HepG2 (cell line): ENCODE results near the gene HSDL1. TPM values are rescaled to one million over a fixed set of nuclear protein-coding genes. Genes with fewer than 3 reads are reported as not detected.

ENCODE experiments used
- NFYB ChIP-seq: sonication (generic); formaldehyde crosslinking; IDR thresholded peaks from 2 replicates; pipeline ENCODE4 v1.4.0; 2020; ENCODE audit warnings: missing genetic modification reagents
- PBX2 ChIP-seq: IDR thresholded peaks from 2 replicates; pipeline ENCODE4 v1.6.1; 2016; ENCODE audit warnings: control low read depth
- XRCC5 ChIP-seq: fragments of 200-400 bp; formaldehyde crosslinking; optimal IDR thresholded peaks from 2 replicates; pipeline ENCODE3; 2017; ENCODE audit warnings: mild to moderate bottlenecking, low read length
- ZBTB21 ChIP-seq: sonication (generic); formaldehyde crosslinking; IDR thresholded peaks from 2 replicates; pipeline ENCODE4 v1.4.0; 2020; ENCODE audit warnings: missing genetic modification reagents
- ZBTB4 ChIP-seq: sonication (generic); formaldehyde crosslinking; IDR thresholded peaks from 2 replicates; pipeline ENCODE4 v1.4.0; 2020; ENCODE audit warnings: missing genetic modification reagents, mild to moderate bottlenecking, borderline replicate concordance
- ZC3H4 ChIP-seq: sonication (generic); formaldehyde crosslinking; IDR thresholded peaks from 2 replicates; pipeline ENCODE4 v1.4.0; 2020; ENCODE audit warnings: missing genetic modification reagents, borderline replicate concordance
- ZNF253 ChIP-seq: sonication (generic); formaldehyde crosslinking; IDR thresholded peaks from 2 replicates; pipeline ENCODE4 v1.8.0; 2022; ENCODE audit warnings: mild to moderate bottlenecking, missing genetic modification reagents, borderline replicate concordance
- ZNF260 ChIP-seq: sonication (generic); formaldehyde crosslinking; IDR thresholded peaks from 2 replicates; pipeline ENCODE4 v1.4.0; 2020; ENCODE audit warnings: missing genetic modification reagents, low read depth, mild to moderate bottlenecking, borderline replicate concordance
- ZNF589 ChIP-seq: sonication (generic); formaldehyde crosslinking; conservative IDR thresholded peaks from 2 replicates; pipeline ENCODE4 v1.8.0; 2022; ENCODE audit warnings: mild to moderate bottlenecking, moderate library complexity, missing genetic modification reagents
- ZNF749 ChIP-seq: sonication (generic); formaldehyde crosslinking; IDR thresholded peaks from 2 replicates; pipeline ENCODE4 v1.8.0; 2022; ENCODE audit warnings: mild to moderate bottlenecking, missing genetic modification reagents, moderate library complexity, borderline replicate concordance
- polyA plus RNA-seq, 8 experiments: library from polyadenylated mRNA; depleted of rRNA in 3 of 8; stranded (reverse) in 7 of 8; unstranded in 1 of 8; fragments of >200 nt; fragmentation: Illumina TruSeq in 4 of 8; extraction: Trizol in 4 of 8; gene quantifications; 2 replicates each; pipeline versions ENCODE4 v1.2.1 to v1.2.3, GENCODE V29; 2011 to 2016; ENCODE audit warnings: low read depth in 4 of 8, missing spikeins in 1 of 8, mixed read lengths in 1 of 8; ENCODE audit not compliant: insufficient read depth in 1 of 8
- total RNA-seq, 5 experiments: library from RNA; depleted of rRNA; stranded (reverse); fragments of >200 nt; fragmentation: Illumina TruSeq; extraction: Trizol; gene quantifications; 2 replicates each; pipeline ENCODE4 v1.2.3, GENCODE V29; 2016; ENCODE audit warnings: low read depth in 1 of 5
- TF ChIP-seq, protein P1 (sequence below): sonication (generic); formaldehyde crosslinking; IDR thresholded peaks from 2 replicates; pipeline ENCODE4 v1.5.1; 2020; ENCODE audit warnings: mild to moderate bottlenecking, missing genetic modification reagents, moderate library complexity
- TF ChIP-seq, protein P2 (sequence below): sonication (generic); formaldehyde crosslinking; IDR thresholded peaks from 2 replicates; pipeline ENCODE4 v1.4.0; 2020; ENCODE audit warnings: low read depth, mild to moderate bottlenecking, missing genetic modification reagents

Gene HSDL1
- total and polyA plus RNA-seq, 2 of the 13 experiments (the other 11 are each of a cell fraction or from before 2014, with no cell fraction given): 49.2 to 49.7 TPM

DNA sequence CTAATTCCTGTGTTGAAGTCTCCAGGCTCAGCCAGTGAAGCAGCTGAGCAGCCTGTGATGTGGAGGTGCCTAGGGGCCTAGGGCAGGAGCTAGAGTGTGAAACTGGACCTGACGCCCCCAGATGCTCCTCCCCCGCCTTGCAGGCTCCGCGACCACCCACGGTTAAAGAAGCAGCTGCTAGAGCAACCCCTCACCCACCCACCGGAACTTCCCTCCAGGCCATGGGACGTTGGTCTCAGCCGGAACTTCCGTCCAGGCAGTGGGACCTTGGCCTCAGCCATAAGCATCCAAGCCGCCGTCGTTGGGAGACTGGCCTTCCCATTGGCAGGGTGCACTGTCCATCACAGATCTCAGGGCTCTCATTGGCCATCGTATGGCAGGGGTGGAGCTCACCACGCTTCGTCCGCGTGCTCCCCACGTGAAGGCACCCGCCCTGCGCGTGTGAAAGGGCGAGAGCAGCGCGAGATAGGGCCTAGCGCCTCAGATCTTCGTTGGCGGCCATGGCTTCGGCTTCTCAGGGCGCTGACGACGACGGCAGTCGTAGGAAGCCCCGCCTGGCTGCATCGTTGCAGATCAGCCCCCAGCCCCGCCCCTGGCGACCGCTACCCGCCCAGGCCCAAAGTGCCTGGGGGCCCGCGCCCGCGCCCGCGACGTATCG, 45.9 kb upstream of the HSDL1 start, which contains the start of gene ADAD2 (continued):
- TF ChIP-seq, protein P1, sequence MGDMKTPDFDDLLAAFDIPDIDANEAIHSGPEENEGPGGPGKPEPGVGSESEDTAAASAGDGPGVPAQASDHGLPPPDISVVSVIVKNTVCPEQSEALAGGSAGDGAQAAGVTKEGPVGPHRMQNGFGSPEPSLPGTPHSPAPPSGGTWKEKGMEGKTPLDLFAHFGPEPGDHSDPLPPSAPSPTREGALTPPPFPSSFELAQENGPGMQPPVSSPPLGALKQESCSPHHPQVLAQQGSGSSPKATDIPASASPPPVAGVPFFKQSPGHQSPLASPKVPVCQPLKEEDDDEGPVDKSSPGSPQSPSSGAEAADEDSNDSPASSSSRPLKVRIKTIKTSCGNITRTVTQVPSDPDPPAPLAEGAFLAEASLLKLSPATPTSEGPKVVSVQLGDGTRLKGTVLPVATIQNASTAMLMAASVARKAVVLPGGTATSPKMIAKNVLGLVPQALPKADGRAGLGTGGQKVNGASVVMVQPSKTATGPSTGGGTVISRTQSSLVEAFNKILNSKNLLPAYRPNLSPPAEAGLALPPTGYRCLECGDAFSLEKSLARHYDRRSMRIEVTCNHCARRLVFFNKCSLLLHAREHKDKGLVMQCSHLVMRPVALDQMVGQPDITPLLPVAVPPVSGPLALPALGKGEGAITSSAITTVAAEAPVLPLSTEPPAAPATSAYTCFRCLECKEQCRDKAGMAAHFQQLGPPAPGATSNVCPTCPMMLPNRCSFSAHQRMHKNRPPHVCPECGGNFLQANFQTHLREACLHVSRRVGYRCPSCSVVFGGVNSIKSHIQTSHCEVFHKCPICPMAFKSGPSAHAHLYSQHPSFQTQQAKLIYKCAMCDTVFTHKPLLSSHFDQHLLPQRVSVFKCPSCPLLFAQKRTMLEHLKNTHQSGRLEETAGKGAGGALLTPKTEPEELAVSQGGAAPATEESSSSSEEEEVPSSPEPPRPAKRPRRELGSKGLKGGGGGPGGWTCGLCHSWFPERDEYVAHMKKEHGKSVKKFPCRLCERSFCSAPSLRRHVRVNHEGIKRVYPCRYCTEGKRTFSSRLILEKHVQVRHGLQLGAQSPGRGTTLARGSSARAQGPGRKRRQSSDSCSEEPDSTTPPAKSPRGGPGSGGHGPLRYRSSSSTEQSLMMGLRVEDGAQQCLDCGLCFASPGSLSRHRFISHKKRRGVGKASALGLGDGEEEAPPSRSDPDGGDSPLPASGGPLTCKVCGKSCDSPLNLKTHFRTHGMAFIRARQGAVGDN (CRISPR knock-in tag): peak; percentile 24; the same call in 1 of the 2 replicates
- TF ChIP-seq ZBTB4 (CRISPR knock-in tag): no peak
- peak; percentile 83 for TF ChIP-seq PBX2 (CRISPR knock-in tag)
- TF ChIP-seq NFYB (CRISPR knock-in tag): peak; percentile 84
- no peak for TF ChIP-seq ZBTB21 (CRISPR knock-in tag)
- no peak for TF ChIP-seq ZNF589 (CRISPR knock-in tag)
- TF ChIP-seq ZC3H4 (CRISPR knock-in tag): no peak
- TF ChIP-seq, protein P2, sequence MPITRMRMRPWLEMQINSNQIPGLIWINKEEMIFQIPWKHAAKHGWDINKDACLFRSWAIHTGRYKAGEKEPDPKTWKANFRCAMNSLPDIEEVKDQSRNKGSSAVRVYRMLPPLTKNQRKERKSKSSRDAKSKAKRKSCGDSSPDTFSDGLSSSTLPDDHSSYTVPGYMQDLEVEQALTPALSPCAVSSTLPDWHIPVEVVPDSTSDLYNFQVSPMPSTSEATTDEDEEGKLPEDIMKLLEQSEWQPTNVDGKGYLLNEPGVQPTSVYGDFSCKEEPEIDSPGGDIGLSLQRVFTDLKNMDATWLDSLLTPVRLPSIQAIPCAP (CRISPR knock-in tag): no peak
- TF ChIP-seq XRCC5: no peak
- TF ChIP-seq ZNF260: no peak
- TF ChIP-seq ZNF253 (CRISPR knock-in tag): no peak
- no peak for TF ChIP-seq ZNF749 (CRISPR knock-in tag)
- TF ChIP-seq, all 625 proteins: peak for 7
